Endodermal cell (in vitro differentiated cells): Measurements from ENCODE around the gene VWA5B2. TPM values are rescaled to one million over a fixed set of nuclear protein-coding genes. Genes with fewer than 3 reads are reported as not detected.

Experiments used
- DNase-seq: peaks from one replicate; pipeline ENCODE4 v3.0.0-alpha.2; 2017
- H3K27ac ChIP-seq: 2 replicates; pipeline ENCODE4 v1.5.1; 2013; ENCODE audit warnings: mild to moderate bottlenecking, low read depth, low read length, moderate library complexity
- H3K27me3 ChIP-seq: 2 replicates; pipeline ENCODE4 v1.6.1; 2013; ENCODE audit warnings: mild to moderate bottlenecking, low read length, moderate library complexity; ENCODE audit not compliant: insufficient read depth, control insufficient read depth, poor library complexity, severe bottlenecking
- H3K36me3 ChIP-seq: 2 replicates; pipeline ENCODE4 v1.7.0; 2013; ENCODE audit warnings: mild to moderate bottlenecking, low read length, moderate library complexity; ENCODE audit not compliant: control insufficient read depth, insufficient read depth
- H3K4me1 ChIP-seq: one replicate; pipeline ENCODE4 v1.7.0; 2013; ENCODE audit warnings: low read length; ENCODE audit not compliant: control insufficient read depth, insufficient read depth
- H3K4me3 ChIP-seq: 2 replicates; pipeline ENCODE4 v1.5.1; 2013; ENCODE audit warnings: mild to moderate bottlenecking, low read length, moderate library complexity
- H3K9ac ChIP-seq: 2 replicates; pipeline ENCODE4 v1.6.1; 2013; ENCODE audit warnings: mild to moderate bottlenecking, low read length, moderate library complexity; ENCODE audit not compliant: poor library complexity, severe bottlenecking; ENCODE audit errors: extremely low read depth
- H3K9me3 ChIP-seq: 2 replicates; pipeline ENCODE4 v1.6.1; 2013; ENCODE audit warnings: mild to moderate bottlenecking, low read length, moderate library complexity; ENCODE audit not compliant: control insufficient read depth
- H3K27ac Mint-ChIP-seq: 2 replicates; pipeline ENCODE4 v1.8.0; 2020; ENCODE audit warnings: mixed read lengths
- H3K27me3 Mint-ChIP-seq: 2 replicates; pipeline ENCODE4 v1.8.0; 2021; ENCODE audit warnings: mild to moderate bottlenecking, mixed read lengths; ENCODE audit not compliant: insufficient read depth
- H3K36me3 Mint-ChIP-seq: 2 replicates; pipeline ENCODE4 v1.8.0; 2020; ENCODE audit warnings: low read depth, mixed read lengths
- H3K4me1 Mint-ChIP-seq: 2 replicates; pipeline ENCODE4 v1.8.0; 2020; ENCODE audit warnings: mixed read lengths
- H3K4me3 Mint-ChIP-seq: 2 replicates; pipeline ENCODE4 v1.8.0; 2020; ENCODE audit warnings: mild to moderate bottlenecking, moderate library complexity, mixed read lengths
- H3K9me3 Mint-ChIP-seq: 2 replicates; pipeline ENCODE4 v1.8.0; 2020; ENCODE audit warnings: mild to moderate bottlenecking, mixed read lengths
- CTCF ChIP-seq: fragments of 200-600 bp; sonication (generic); conservative IDR thresholded peaks from 2 replicates; pipeline ENCODE4 v1.5.0; 2021; ENCODE audit warnings: antibody characterized with exemption, mild to moderate bottlenecking
- WGBS, 2 experiments: methylation state at CpG; one replicate each; pipeline versions ENCODE4 v1.1.5 to v1.1.7; 2013; ENCODE audit warnings: missing lambda C conversion rate in 2 of 2, mixed read lengths in 1 of 2; ENCODE audit not compliant: insufficient coverage in 1 of 2, insufficient read length in 1 of 2; 5-methylcytosine and 5-hydroxymethylcytosine counted together
- total RNA-seq, 2 donors: library from RNA; stranded (reverse); fragmentation: NEBNext Ultra II Directional in 1 of 2; extraction: Animal tissue kit (Norgen Biotek cat#: 25700) in 1 of 2; gene quantifications; 2 replicates in 1 of 2; 3 replicates in 1 of 2; pipeline ENCODE4 v1.2.1, GENCODE V29; 2021

Gene VWA5B2
- total RNA-seq, 2 donors from 2014 or later: 0.62 to 0.97 TPM

- Histone ChIP-seq H3K4me3 (no peak overlapping the region), H3K36me3 (peaks cover 1% of the 10 kb centered on the region), H3K27me3 (peaks cover 44% of the 10 kb centered on the region), H3K4me1 (peaks cover 3% of the 10 kb centered on the region), H3K9me3 (no peaks in the 10 kb centered on the region), H3K27ac (no peak overlapping the region), H3K9ac (no peak overlapping the region)
- Mint-ChIP-seq H3K27ac (no peak overlapping the region), H3K27me3 (peaks cover 60% of the 10 kb centered on the region), H3K4me1 (peaks cover 8% of the 10 kb centered on the region), H3K9me3 (no peaks in the 10 kb centered on the region), H3K4me3 (no peak overlapping the region), H3K36me3 (peaks cover under 1% of the 10 kb centered on the region)
- 92 to 93% methylated on average over 2 to 7 of the region's 7 CpGs for WGBS, 2 experiments
- no peak for TF ChIP-seq CTCF
- DNase-seq: no peak
These were observed 7.8 kb downstream of the VWA5B2 start for GRCh38 chr3:184237211-184237610.

- no peak for TF ChIP-seq CTCF
- no peaks in the 10 kb centered on the region for H3K9me3 ChIP-seq
These were observed 8.4 kb downstream of the VWA5B2 start for GRCh38 chr3:184237807-184238206.

GRCh38 chr3:184238246-184238818, 8.9 kb downstream of the VWA5B2 start:
- H3K27me3 ChIP-seq: peaks cover 33% of the 10 kb centered on the region
- H3K4me3 ChIP-seq: no peak overlapping the region
- H3K4me3 Mint-ChIP-seq: no peak overlapping the region
- peaks cover 8% of the 10 kb centered on the region for H3K4me1 Mint-ChIP-seq
- no peak for TF ChIP-seq CTCF
- H3K36me3 ChIP-seq: peaks cover 8% of the 10 kb centered on the region
- H3K4me1 ChIP-seq: peaks cover 3% of the 10 kb centered on the region
- H3K27ac ChIP-seq: no peak overlapping the region
- no peak overlapping the region for H3K27ac Mint-ChIP-seq
- no peak overlapping the region for H3K9ac ChIP-seq
- no peak for DNase-seq
- H3K9me3 Mint-ChIP-seq: no peaks in the 10 kb centered on the region
- peaks cover 8% of the 10 kb centered on the region for H3K36me3 Mint-ChIP-seq
- peaks cover 49% of the 10 kb centered on the region for H3K27me3 Mint-ChIP-seq
- 91 to 95% methylated on average over 12 to 13 of the region's 13 CpGs for WGBS, 2 experiments
- no peaks in the 10 kb centered on the region for H3K9me3 ChIP-seq

More at GRCh38 chr3:184237807-184238206, 8.4 kb downstream of the VWA5B2 start:
- Histone ChIP-seq H3K36me3 (peaks cover 5% of the 10 kb centered on the region), H3K27ac (no peak overlapping the region), H3K9ac (no peak overlapping the region), H3K4me1 (peaks cover 3% of the 10 kb centered on the region), H3K4me3 (no peak overlapping the region), H3K27me3 (peaks cover 38% of the 10 kb centered on the region)
- WGBS, 2 experiments: 83 to 87% methylated on average over 1 of the region's 1 CpG
- H3K27me3 Mint-ChIP-seq: peaks cover 54% of the 10 kb centered on the region
- H3K4me1 Mint-ChIP-seq: peaks cover 8% of the 10 kb centered on the region
- peaks cover 7% of the 10 kb centered on the region for H3K36me3 Mint-ChIP-seq
- no peak for DNase-seq
- no peaks in the 10 kb centered on the region for H3K9me3 Mint-ChIP-seq
- H3K27ac Mint-ChIP-seq: no peak overlapping the region
- H3K4me3 Mint-ChIP-seq: no peak overlapping the region
